Tibial nerve (tissue), 4 donors: ENCODE measurements around the gene TTC19. TPM values are rescaled to one million over a fixed set of nuclear protein-coding genes. Genes with fewer than 3 reads are reported as not detected.

Experiments used
- DNase-seq, 2 donors: peaks; one replicate each; pipeline ENCODE4 v3.0.0-alpha.2; 2019; ENCODE audit warnings: low spot score in 2 of 2
- H3K27ac ChIP-seq, 4 donors: fragments of 200-600 bp; sonication (generic) in 3 of 4; one replicate each; pipeline ENCODE4 v1.5.1; 2017 to 2019; ENCODE audit warnings: mild to moderate bottlenecking in 1 of 4
- H3K27me3 ChIP-seq, 2 donors: fragments of 200-600 bp; sonication (generic) in 1 of 2; one replicate each; pipeline versions ENCODE4 v1.5.1 to v1.6.0; 2017 to 2019
- H3K36me3 ChIP-seq, 3 donors: fragments of 200-600 bp; sonication (generic); one replicate each; pipeline ENCODE4 v1.5.1; 2018 to 2019
- H3K4me1 ChIP-seq, 4 donors: fragments of 200-600 bp; sonication (generic) in 3 of 4; one replicate each; pipeline ENCODE4 v1.5.1; 2017 to 2019
- H3K4me3 ChIP-seq, 4 donors: fragments of 200-600 bp; sonication (generic) in 3 of 4; one replicate each; pipeline ENCODE4 v1.5.1; 2017 to 2019; ENCODE audit warnings: mild to moderate bottlenecking in 1 of 4, moderate library complexity in 1 of 4
- H3K9me3 ChIP-seq, 4 donors: fragments of 200-600 bp; sonication (generic) in 3 of 4; one replicate each; pipeline ENCODE4 v1.5.1; 2017 to 2019
- CTCF ChIP-seq, 5 experiments: fragments of 200-600 bp in 3 of 5; fragments of 450-650 bp in 2 of 5; sonication (generic) in 3 of 5; IDR thresholded peaks; one replicate each; pipeline ENCODE4 v1.5.1; 2016 to 2019; ENCODE audit warnings: antibody characterized with exemption in 5 of 5, mild to moderate bottlenecking in 3 of 5, moderate library complexity in 2 of 5
- EP300 ChIP-seq, 2 donors: sonication (generic); formaldehyde crosslinking; IDR thresholded peaks; one replicate each; pipeline ENCODE4 v1.6.1; 2017; ENCODE audit warnings: antibody characterized with exemption in 2 of 2, mild to moderate bottlenecking in 1 of 2
- POLR2A ChIP-seq, 2 donors: fragments of 450-650 bp; IDR thresholded peaks; one replicate each; pipeline ENCODE4 v1.6.1; 2017; ENCODE audit warnings: antibody characterized with exemption in 2 of 2, mild to moderate bottlenecking in 2 of 2, moderate library complexity in 2 of 2
- WGBS, 2 donors: methylation state at CpG; one replicate each; pipeline ENCODE4 v1.1.5; 2018; 5-methylcytosine and 5-hydroxymethylcytosine counted together
- total RNA-seq, 4 donors: library from RNA; depleted of rRNA; stranded (reverse); fragments of >200 nt; gene quantifications; one replicate each; pipeline ENCODE4 v1.1.0, GENCODE V29; 2016

Gene TTC19
- total RNA-seq, 4 donors from 2014 or later, result 88.3 to 152 (median 124) TPM

- Histone ChIP-seq H3K4me3 (no peak overlapping the region), H3K9me3 (no peaks in the 10 kb centered on the region)
These were observed 28.3 kb downstream of the TTC19 start for GRCh38 chr17:16027708-16028584.

GRCh38 chr17:16033729-16034349 is 34.2 kb downstream of the TTC19 start:
- Histone ChIP-seq H3K36me3 (peaks cover 14 to 98% (median 16%) of the 10 kb centered on the region in 3 donors), H3K4me3 (no peak overlapping the region), H3K27me3 (no peaks in the 10 kb centered on the region), H3K4me1 (no peaks in the 10 kb centered on the region), H3K9me3 (no peaks in the 10 kb centered on the region), H3K27ac (no peak overlapping the region)
- no peak for DNase-seq
- 95 to 96% methylated on average over 7 of the region's 7 CpGs for WGBS, 2 donors
- TF ChIP-seq CTCF (IDR thresholded peaks at IDR 0.05), result no peak
- TF ChIP-seq POLR2A (IDR thresholded peaks at IDR 0.05), result no peak
- no peak for TF ChIP-seq EP300 (IDR thresholded peaks at IDR 0.05)

More at GRCh38 chr17:16027708-16028584, 28.3 kb downstream of the TTC19 start:
- no peaks in the 10 kb centered on the region for H3K27me3 ChIP-seq
- peaks cover 3 to 92% (median 22%) of the 10 kb centered on the region in 3 donors for H3K36me3 ChIP-seq
- TF ChIP-seq POLR2A (IDR thresholded peaks at IDR 0.05) (no peak), CTCF (IDR thresholded peaks at IDR 0.05) (no peak), EP300 (IDR thresholded peaks at IDR 0.05) (no peak)
- H3K27ac ChIP-seq, result peak overlapping the region in 1 of 4 donors; percentile 0
- DNase-seq, result no peak
- no peaks in the 10 kb centered on the region for H3K4me1 ChIP-seq
- WGBS, 2 donors, result 81 to 84% methylated on average over 5 of the region's 5 CpGs

GRCh38 chr17:16036261-16036660 is 36.6 kb downstream of the TTC19 start:
- Histone ChIP-seq H3K36me3 (peaks cover 11 to 98% (median 12%) of the 10 kb centered on the region in 3 donors), H3K4me1 (peaks cover 0 to 6% (median 0%) of the 10 kb centered on the region in 4 donors), H3K27ac (no peak overlapping the region), H3K27me3 (no peaks in the 10 kb centered on the region), H3K4me3 (no peak overlapping the region), H3K9me3 (no peaks in the 10 kb centered on the region)
- WGBS, 2 donors, result 94 to 95% methylated on average over 2 of the region's 2 CpGs
- TF ChIP-seq EP300 (IDR thresholded peaks at IDR 0.05) (no peak), POLR2A (IDR thresholded peaks at IDR 0.05) (no peak), CTCF (IDR thresholded peaks at IDR 0.05) (no peak)
- no peak for DNase-seq

- no peaks in the 10 kb centered on the region for H3K27me3 ChIP-seq
- no peak for DNase-seq
- peaks cover 11 to 97% (median 12%) of the 10 kb centered on the region in 3 donors for H3K36me3 ChIP-seq
- H3K9me3 ChIP-seq, result no peaks in the 10 kb centered on the region
- no peak overlapping the region for H3K27ac ChIP-seq
- peaks cover 0 to 6% (median 0%) of the 10 kb centered on the region in 4 donors for H3K4me1 ChIP-seq
- TF ChIP-seq CTCF (IDR thresholded peaks at IDR 0.05), result no peak
- TF ChIP-seq EP300 (IDR thresholded peaks at IDR 0.05), result no peak
- no peak for TF ChIP-seq POLR2A (IDR thresholded peaks at IDR 0.05)
- no peak overlapping the region for H3K4me3 ChIP-seq
These were observed 38.0 kb downstream of the TTC19 start for GRCh38 chr17:16037636-16038035.
